H54 (cell line): ENCODE results near the gene SERPINB3.

Experiments used
- DNase-seq: peaks from one replicate; pipeline ENCODE4 v3.0.0; 2011; ENCODE audit warnings: low spot score, mixed read lengths; ENCODE audit not compliant: insufficient read length
- FAIRE-seq: peaks from 3 replicates; lab custom pipeline; 2011; peaks lifted over from hg19 to GRCh38; lab: Jason Lieb, UNC
- POLR2A ChIP-seq: IDR thresholded peaks from 2 replicates; pipeline ENCODE4 v1.6.1; 2011; ENCODE audit warnings: low read depth, mild to moderate bottlenecking, low read length

SERPINB3 gene

GRCh38 chr18:63626431-63626830 is 35.3 kb downstream of the SERPINB3 start:
- DNase-seq (no peak), FAIRE-seq (no peak)
- TF ChIP-seq POLR2A: no peak

DNA sequence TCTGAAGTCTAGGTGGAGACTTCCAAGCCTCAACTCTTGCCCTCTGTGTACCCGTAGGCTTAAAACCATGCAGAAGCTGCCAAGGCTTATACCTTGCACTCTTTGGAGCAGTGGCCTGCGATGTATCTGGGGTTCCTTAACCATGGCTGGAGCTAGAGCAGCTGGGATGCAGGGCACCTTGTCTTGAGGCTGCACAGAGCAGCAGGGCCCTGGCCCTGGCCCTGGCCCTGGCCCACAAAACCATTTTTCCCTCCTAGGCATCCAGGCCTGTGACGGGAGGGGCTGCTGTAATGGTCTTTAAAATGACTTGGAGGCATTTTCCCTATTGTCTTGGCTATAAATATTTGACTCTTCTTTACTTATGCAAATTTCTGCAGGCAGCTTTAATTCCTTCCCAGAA is 36.8 kb downstream of the SERPINB3 start:
- TF ChIP-seq POLR2A: no peak
- DNase-seq (no peak), FAIRE-seq (no peak)

- no peak for FAIRE-seq
- no peak for TF ChIP-seq POLR2A
- no peak for DNase-seq
Measured at GRCh38 chr18:63619661-63620060, 42.0 kb downstream of the SERPINB3 start.

GRCh38 chr18:63617915-63618234 is 43.8 kb downstream of the SERPINB3 start:
- FAIRE-seq: no peak
- no peak for TF ChIP-seq POLR2A
- DNase-seq: no peak

DNA sequence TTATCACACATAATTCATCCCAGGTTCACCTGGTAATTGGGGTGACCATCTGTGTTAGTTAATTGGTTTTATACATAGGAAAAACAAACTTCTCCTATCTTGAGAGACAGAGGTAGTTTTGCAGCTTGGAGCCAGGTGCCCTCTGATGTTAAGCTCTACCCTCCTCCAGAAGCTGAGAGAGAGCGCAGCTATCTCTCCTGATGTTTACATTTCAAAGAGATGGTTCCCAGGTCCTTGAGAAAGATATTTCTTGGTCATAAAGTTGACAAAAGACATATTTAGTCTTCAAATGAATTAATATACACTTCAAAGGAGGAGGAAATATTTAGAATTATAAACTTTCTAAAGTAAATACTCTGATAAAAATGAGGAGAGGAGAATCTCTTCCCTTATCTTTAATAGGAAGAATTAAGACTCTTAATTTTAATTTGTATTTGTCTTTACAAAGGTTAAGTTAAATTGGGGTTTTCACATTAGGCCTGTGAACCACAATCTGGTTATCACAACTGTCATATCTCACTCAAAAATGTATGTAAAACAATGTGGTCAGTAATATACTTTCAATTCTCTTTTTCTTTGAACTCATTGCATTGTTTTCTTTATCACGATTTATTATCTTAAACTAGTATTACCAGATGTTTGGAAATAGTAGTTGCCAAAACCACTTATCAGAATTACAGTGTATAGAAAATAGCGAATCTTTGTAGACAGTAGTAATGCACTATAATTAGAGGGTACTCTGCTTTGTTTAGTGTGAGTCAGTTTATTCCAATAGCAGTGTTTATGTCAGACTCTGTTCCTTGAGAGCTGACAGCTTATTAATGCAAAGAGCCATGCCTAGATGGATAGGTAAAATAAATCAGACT is 44.4 kb downstream of the SERPINB3 start:
- no peak for TF ChIP-seq POLR2A
- FAIRE-seq (no peak), DNase-seq (no peak)

GRCh38 chr18:63613420-63613819 is 48.3 kb downstream of the SERPINB3 start:
- no peak for TF ChIP-seq POLR2A
- FAIRE-seq: no peak

DNA sequence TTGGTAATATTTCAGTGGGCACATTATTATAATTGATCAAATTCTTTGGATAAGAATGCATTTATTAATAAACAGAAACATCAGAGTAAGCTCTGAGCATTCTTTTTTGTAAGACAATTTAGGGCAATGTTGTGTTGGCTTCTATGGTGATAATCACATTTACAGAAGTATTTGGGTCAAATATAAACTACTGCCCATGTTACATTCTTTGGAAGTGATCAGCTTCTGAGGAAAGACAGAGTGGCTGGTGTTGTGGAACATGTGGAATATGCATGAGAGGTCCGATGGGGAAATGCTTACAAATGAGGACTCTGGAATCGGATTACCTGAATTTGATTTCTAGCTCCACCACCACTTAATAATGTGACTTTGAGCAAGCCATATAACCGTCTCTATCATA is 55.2 kb downstream of the SERPINB3 start:
- TF ChIP-seq POLR2A: no peak
- DNase-seq: no peak
- no peak for FAIRE-seq

More at GRCh38 chr18:63613420-63613819, 48.3 kb downstream of the SERPINB3 start:
- no peak for DNase-seq
